MG63 (cell line): ENCODE results near the gene TSSK3. TPM values are rescaled to one million over a fixed set of nuclear protein-coding genes. Genes with fewer than 3 reads are reported as not detected.

Source experiments
- DNase-seq: peaks from one replicate; pipeline ENCODE4 v3.0.0-alpha.2; 2020
- H3K27me3 ChIP-seq: fragments of 250-450 bp; sonication (Bioruptor Pico); 2 replicates; pipeline ENCODE4 v1.5.1; 2020; ENCODE audit warnings: mild to moderate bottlenecking, moderate library complexity
- H3K36me3 ChIP-seq: fragments of 250-450 bp; sonication (Bioruptor Pico); 2 replicates; pipeline ENCODE4 v1.5.1; 2020; ENCODE audit warnings: mild to moderate bottlenecking, moderate library complexity
- H3K4me3 ChIP-seq: fragments of 250-450 bp; sonication (Bioruptor Pico); 2 replicates; pipeline ENCODE4 v1.5.1; 2020; ENCODE audit warnings: mild to moderate bottlenecking, moderate library complexity
- H3K9me3 ChIP-seq: fragments of 250-450 bp; sonication (Bioruptor Pico); 2 replicates; pipeline ENCODE4 v1.5.1; 2020; ENCODE audit warnings: mild to moderate bottlenecking, moderate library complexity
- total RNA-seq: library from RNA; depleted of rRNA; stranded (reverse); fragments of >200 nt; shearing (Covaris generic); gene quantifications from 2 replicates; pipeline ENCODE4 v1.2.3, GENCODE V29; 2014; ENCODE audit warnings: low replicate concordance; rRNA removed

TSSK3 gene
- total RNA-seq: not detected in 2 replicates

- H3K4me3 ChIP-seq: no peak within 1 kb of the TSS
- DNase-seq: no peak
- H3K9me3 ChIP-seq: no peaks in the 10 kb centered on the region
- no peaks in the 10 kb centered on the region for H3K27me3 ChIP-seq
- H3K36me3 ChIP-seq: peaks cover 6% of the 10 kb centered on the region
Measured at GRCh38 chr1:32362474-32363313, at the start of gene TSSK3, which contains the start of gene FAM229A. TSSK3 (plus strand) TSS chr1:32362539; CDS start chr1:32362702, 163 bp downstream. FAM229A (minus strand) TSS chr1:32362485; CDS start chr1:32362091, 394 bp downstream.

DNA sequence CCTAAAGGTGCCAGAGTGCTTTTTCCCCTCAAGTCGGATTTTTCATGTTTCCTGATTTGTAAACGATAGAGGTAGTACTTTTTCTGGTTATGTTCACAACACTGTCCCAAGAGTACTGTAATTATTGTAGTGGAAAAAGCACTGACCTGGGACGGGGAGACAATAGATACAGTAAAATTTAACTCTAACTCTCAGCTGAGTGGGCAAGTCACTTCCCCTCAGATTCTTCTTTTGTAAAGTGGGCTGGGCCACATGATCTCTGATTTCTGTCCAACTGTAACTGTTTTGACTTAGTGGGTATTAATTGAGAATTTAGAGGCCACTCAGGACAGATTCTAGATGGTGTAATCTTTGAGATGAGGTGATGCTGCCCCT lies 45.4 kb upstream of the TSSK3 start:
- Histone ChIP-seq H3K9me3 (no peaks in the 10 kb centered on the region), H3K27me3 (no peaks in the 10 kb centered on the region), H3K36me3 (peaks cover 21% of the 10 kb centered on the region), H3K4me3 (no peak overlapping the region)
- no peak for DNase-seq

DNA sequence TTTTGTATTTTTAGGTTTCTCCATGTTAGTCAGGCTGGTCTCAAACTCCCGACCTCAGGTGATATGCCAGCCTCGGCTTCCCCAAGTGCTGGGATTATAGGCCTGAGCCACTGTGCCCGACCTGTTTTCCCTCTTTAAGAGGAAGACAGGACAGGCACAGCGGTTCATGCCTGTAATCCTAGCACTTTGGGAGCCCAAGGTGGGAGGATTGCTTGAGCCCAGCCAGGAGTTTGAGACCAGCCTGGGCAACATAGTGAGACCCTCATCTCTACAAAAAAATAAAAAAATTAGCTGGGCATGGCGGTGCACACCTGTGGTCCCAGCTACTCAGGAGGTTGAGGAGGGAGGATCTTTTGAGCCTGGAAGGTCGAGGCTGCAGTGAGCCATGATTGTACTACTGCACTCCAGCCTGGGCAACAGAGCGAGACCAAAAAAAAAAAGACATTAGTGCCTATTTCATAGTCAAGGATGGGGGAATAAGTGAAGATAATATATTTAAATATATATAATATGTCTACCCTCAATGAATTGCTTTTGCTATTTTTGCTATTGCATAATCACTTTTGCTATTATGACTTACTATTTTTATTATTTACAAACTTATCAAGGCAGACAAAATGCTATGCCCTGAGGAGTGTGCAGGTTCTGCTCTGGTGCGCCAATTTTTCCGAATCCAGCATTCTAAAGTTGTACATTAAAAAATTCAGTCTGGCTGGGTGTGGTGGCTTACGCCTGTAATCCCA lies 44.0 kb upstream of the TSSK3 start:
- no peaks in the 10 kb centered on the region for H3K27me3 ChIP-seq
- peaks cover 22% of the 10 kb centered on the region for H3K36me3 ChIP-seq
- H3K4me3 ChIP-seq: no peak overlapping the region
- no peaks in the 10 kb centered on the region for H3K9me3 ChIP-seq
- no peak for DNase-seq

DNA sequence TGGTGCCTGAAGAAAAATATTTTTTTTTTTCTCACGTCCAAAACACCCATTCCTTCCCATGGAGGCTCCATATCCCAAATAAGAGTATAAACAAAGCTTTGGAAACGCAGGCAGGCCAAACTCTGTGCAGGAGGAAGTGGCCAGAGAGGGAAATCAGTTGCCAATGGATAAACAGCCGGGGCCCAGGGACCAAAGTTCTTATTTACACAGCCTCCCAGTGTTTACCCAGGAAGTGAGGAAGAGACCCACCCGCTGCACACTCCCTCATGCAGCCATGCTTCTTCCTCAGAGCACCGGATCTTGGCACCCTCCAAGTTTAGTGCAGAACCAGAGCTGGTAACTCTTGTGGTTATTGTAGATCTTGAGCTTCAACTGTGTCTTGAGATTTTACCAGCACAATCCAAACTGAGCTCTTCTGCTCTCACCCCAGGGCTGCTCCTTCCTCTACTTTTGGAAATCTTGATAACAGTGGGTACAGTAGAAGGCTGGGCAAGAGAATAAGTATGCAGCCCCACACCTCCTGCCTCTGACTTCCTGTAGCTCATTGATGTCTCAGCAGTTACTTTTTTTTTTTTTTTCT lies 40.5 kb upstream of the TSSK3 start:
- Histone ChIP-seq H3K9me3 (no peaks in the 10 kb centered on the region), H3K4me3 (no peak overlapping the region), H3K27me3 (no peaks in the 10 kb centered on the region), H3K36me3 (peaks cover 24% of the 10 kb centered on the region)
- no peak for DNase-seq

DNA sequence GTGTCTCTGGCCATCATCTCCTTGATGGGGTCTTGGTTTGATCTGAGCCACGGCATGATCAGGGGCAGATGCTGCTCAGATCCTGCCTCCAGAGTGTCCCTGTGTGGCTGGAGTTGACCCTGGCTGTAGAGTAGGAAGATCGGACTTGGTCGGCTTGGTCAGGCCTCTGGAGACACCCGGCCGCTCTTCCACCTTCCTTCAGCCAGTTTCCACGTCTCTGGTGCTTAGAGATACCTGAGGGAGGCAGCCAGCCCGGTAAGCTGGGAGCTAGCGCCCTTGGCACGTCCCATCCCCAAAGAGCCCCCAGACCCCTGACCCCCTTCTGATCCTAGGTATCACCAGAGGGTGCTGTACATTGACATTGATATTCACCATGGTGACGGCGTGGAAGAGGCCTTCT lies 35.1 kb upstream of the TSSK3 start:
- no peak for DNase-seq
- Histone ChIP-seq H3K4me3 (no peak overlapping the region), H3K27me3 (no peaks in the 10 kb centered on the region), H3K9me3 (no peaks in the 10 kb centered on the region), H3K36me3 (peaks cover 33% of the 10 kb centered on the region)

GRCh38 chr1:32329931-32330466 lies 32.3 kb upstream of the TSSK3 start:
- Histone ChIP-seq H3K36me3 (peaks cover 51% of the 10 kb centered on the region), H3K9me3 (no peaks in the 10 kb centered on the region), H3K27me3 (no peaks in the 10 kb centered on the region), H3K4me3 (no peak overlapping the region)
- DNase-seq: no peak

GRCh38 chr1:32330558-32331151 lies 31.7 kb upstream of the TSSK3 start:
- no peaks in the 10 kb centered on the region for H3K9me3 ChIP-seq
- H3K36me3 ChIP-seq: peaks cover 51% of the 10 kb centered on the region
- no peak overlapping the region for H3K4me3 ChIP-seq
- no peaks in the 10 kb centered on the region for H3K27me3 ChIP-seq
- no peak for DNase-seq

DNA sequence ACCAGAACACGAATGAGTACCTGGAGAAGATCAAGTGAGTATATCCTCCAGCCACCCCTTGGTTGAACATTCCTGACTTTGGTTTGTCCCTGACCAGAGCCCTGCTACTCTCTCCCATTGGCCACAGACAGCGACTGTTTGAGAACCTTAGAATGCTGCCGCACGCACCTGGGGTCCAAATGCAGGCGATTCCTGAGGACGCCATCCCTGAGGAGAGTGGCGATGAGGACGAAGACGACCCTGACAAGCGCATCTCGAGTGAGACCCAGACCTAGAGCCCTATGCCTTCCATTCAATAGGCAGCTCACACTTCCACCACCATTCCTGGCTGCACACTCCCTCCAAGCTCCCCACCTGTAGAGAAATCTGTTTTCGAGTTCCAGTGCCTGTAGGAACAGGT lies 30.8 kb upstream of the TSSK3 start:
- no peak for DNase-seq
- Histone ChIP-seq H3K9me3 (no peaks in the 10 kb centered on the region), H3K36me3 (peaks cover 49% of the 10 kb centered on the region), H3K4me3 (no peak overlapping the region), H3K27me3 (no peaks in the 10 kb centered on the region)

GRCh38 chr1:32332290-32333079 lies 29.9 kb upstream of the TSSK3 start:
- no peak for DNase-seq
- no peaks in the 10 kb centered on the region for H3K27me3 ChIP-seq
- no peak overlapping the region for H3K4me3 ChIP-seq
- no peaks in the 10 kb centered on the region for H3K9me3 ChIP-seq
- peaks cover 44% of the 10 kb centered on the region for H3K36me3 ChIP-seq

GRCh38 chr1:32333251-32333963 lies 28.9 kb upstream of the TSSK3 start:
- Histone ChIP-seq H3K9me3 (no peaks in the 10 kb centered on the region), H3K36me3 (peaks cover 40% of the 10 kb centered on the region), H3K27me3 (no peaks in the 10 kb centered on the region), H3K4me3 (no peak overlapping the region)
- no peak for DNase-seq

DNA sequence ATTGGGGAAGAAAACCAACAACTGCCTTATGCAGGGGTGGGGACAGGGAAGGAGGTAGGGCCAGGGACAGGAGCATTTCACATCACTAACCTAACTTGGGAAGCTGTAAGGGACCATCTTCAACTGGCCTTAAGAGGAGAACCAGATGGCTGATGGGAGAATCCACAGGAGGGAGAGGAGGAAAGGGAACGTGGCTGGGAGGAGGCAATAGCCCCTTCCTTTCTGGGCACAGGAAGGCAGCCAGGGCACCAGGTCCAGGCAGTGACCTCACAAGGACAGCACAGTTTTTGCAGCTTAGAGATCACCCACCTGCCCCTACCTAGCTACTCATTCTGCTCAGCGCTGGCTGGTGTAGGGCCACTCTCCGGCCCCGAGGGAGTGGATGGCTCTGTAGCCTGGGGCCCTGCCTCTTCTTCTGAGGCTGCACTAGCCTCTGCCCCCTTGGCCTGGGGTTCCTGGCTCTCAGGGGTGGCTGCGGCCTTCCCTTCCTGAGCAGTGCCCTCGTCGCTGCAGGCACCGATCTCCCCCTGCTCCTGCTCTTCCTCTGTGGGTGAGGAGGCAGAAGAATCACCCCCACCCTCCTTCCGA lies 28.0 kb upstream of the TSSK3 start:
- Histone ChIP-seq H3K9me3 (no peaks in the 10 kb centered on the region), H3K4me3 (peak overlapping the region; percentile 59), H3K27me3 (no peaks in the 10 kb centered on the region), H3K36me3 (peaks cover 32% of the 10 kb centered on the region)
- no peak for DNase-seq

- no peaks in the 10 kb centered on the region for H3K9me3 ChIP-seq
- peaks cover 28% of the 10 kb centered on the region for H3K36me3 ChIP-seq
- peak overlapping the region; percentile 59 for H3K4me3 ChIP-seq
- DNase-seq: peak; percentile 47
- H3K27me3 ChIP-seq: no peaks in the 10 kb centered on the region
Measured at GRCh38 chr1:32334864-32335534, 27.3 kb upstream of the TSSK3 start.

GRCh38 chr1:32335535-32335789 lies 26.9 kb upstream of the TSSK3 start:
- Histone ChIP-seq H3K27me3 (no peaks in the 10 kb centered on the region), H3K36me3 (peaks cover 28% of the 10 kb centered on the region)
- no peak for DNase-seq

GRCh38 chr1:32335790-32336590 lies 26.3 kb upstream of the TSSK3 start, which contains the start of gene MARCKSL1:
MARCKSL1 (minus strand) TSS chr1:32336233; CDS start chr1:32336033, 200 bp downstream.
- Histone ChIP-seq H3K27me3 (no peaks in the 10 kb centered on the region), H3K9me3 (no peaks in the 10 kb centered on the region), H3K36me3 (peaks cover 28% of the 10 kb centered on the region), H3K4me3 (peak within 1 kb of the TSS; percentile 59)
- DNase-seq: peak; percentile 68

More at GRCh38 chr1:32335535-32335789, 26.9 kb upstream of the TSSK3 start:
- Histone ChIP-seq H3K4me3 (peak overlapping the region; percentile 59), H3K9me3 (no peaks in the 10 kb centered on the region)
